Measurements from ENCODE around the gene APEX1. TPM values are rescaled to one million over a fixed set of nuclear protein-coding genes. Genes with fewer than 3 reads are reported as not detected.

APEX1 gene
- total RNA-seq, 1 experiment from 2014 or later = 340 TPM

- H3K23ac ChIP-seq (ENCODE audit: insufficient read length, low read depth, low read length) = no peak overlapping the region
- H3K23me2 ChIP-seq (ENCODE audit: insufficient read length, low read depth, low read length, poor library complexity, severe bottlenecking) = no peaks in the 10 kb centered on the region
- H3K56ac ChIP-seq (ENCODE audit: insufficient read length, low read depth, low read length) = no peak overlapping the region
- H4K91ac ChIP-seq (ENCODE audit: insufficient read length, low read depth, low read length) = no peak overlapping the region
- Mint-ChIP-seq H3K9me3 (peaks cover 0 to 4% of the 10 kb centered on the region in 2 experiments; a peak in 2 of 5 replicates), H3K27ac (no peak overlapping the region), H3K27me3 (ENCODE audit: low read depth) (0 out of 2 replicates have a peak, but pooled peaks cover 1% of the 10 kb centered on the region), H3K4me1 (peaks cover 25 to 29% of the 10 kb centered on the region in 2 experiments), H3K4me3 (no peak overlapping the region), H3K36me3 (ENCODE audit: insufficient read depth in 1 of 3, low read depth in 3 of 3) (peaks cover 6 to 7% (median 6%) of the 10 kb centered on the region in 3 experiments; a peak in 3 of 7 replicates)
- H3K79me1 ChIP-seq (ENCODE audit: insufficient read depth, low read depth, low read length, poor library complexity, severe bottlenecking) = no peaks in the 10 kb centered on the region
- H3K18ac ChIP-seq (ENCODE audit: insufficient read length, low read depth, low read length) = no peak overlapping the region
- no peaks in the 10 kb centered on the region for H3K27me3 ChIP-seq (ENCODE audit: insufficient read depth, low read length)
- no peak overlapping the region for H4K8ac ChIP-seq (replicated peaks; ENCODE audit: insufficient read length, low read depth, low read length)
- no CpG with 5 or more reads among the region's 7 CpGs for WGBS (ENCODE audit: extremely low coverage, insufficient read length, low lambda C conversion rate)
- H3K14ac ChIP-seq (ENCODE audit: insufficient read depth, low read length) = no peak overlapping the region
- H3K9ac ChIP-seq (ENCODE audit: extremely low read depth, insufficient read length, low read length) = no peak overlapping the region
- no peak overlapping the region for H2BK5ac ChIP-seq (ENCODE audit: insufficient read length, low read length)
- no peak overlapping the region for H2BK20ac ChIP-seq (ENCODE audit: low read depth, low read length, poor library complexity, severe bottlenecking)
- no peaks in the 10 kb centered on the region; the same call in 1 of the 2 replicates for H3K79me2 ChIP-seq (ENCODE audit: insufficient read depth, low read length)
- no peak for TF ChIP-seq CTCF (conservative IDR thresholded peaks at IDR 0.05)
- H3K4me1 ChIP-seq (ENCODE audit: insufficient read depth, low read length) = no peaks in the 10 kb centered on the region
- no peak overlapping the region for H3K4me2 ChIP-seq (ENCODE audit: insufficient read depth, insufficient read length, low read length)
- no peak overlapping the region for H3K27ac ChIP-seq (ENCODE audit: insufficient read length, low read depth, low read length)
- H4K5ac ChIP-seq (ENCODE audit: insufficient read length, low read depth, low read length) = no peak overlapping the region
- H2BK12ac ChIP-seq (ENCODE audit: insufficient read length, low read depth, low read length) = no peak overlapping the region
- H3T11ph ChIP-seq (ENCODE audit: low read length) = no peak overlapping the region
- no peak overlapping the region for H2AK5ac ChIP-seq (ENCODE audit: insufficient read length, low read length)
- H3K4ac ChIP-seq (ENCODE audit: low read depth, low read length) = no peak overlapping the region
- H4K20me1 ChIP-seq (ENCODE audit: control insufficient read depth, insufficient read depth, insufficient read length) = no peaks in the 10 kb centered on the region
- H2AFZ ChIP-seq (ENCODE audit: low read length) = no peak overlapping the region
- no peaks in the 10 kb centered on the region for H3K9me3 ChIP-seq (ENCODE audit: control insufficient read depth, low read depth, low read length)
- DNase-seq = no peak
- H2BK120ac ChIP-seq (ENCODE audit: low read depth, low read length, poor library complexity, severe bottlenecking) = no peak overlapping the region
- H2BK15ac ChIP-seq (ENCODE audit: low read depth, low read length) = no peak overlapping the region
Measured at GRCh38 chr14:20438664-20439063, 16.4 kb upstream of the APEX1 start.

All from H9 (cell line).